NCI-H1092 treated with DMSO at 0.1 percent for 48 hours (cell line): ENCODE results near the gene ZNF407.
"Not testable (repeated sequence)": the region's sequence is repeated elsewhere in the genome, so short reads cannot be mapped to it uniquely, and the experiment has no call there.

Experiments
- DNase-seq: peaks from one replicate; lab custom pipeline; 2025; lab: John Stamatoyannopoulos, UW

Gene ZNF407

DNA sequence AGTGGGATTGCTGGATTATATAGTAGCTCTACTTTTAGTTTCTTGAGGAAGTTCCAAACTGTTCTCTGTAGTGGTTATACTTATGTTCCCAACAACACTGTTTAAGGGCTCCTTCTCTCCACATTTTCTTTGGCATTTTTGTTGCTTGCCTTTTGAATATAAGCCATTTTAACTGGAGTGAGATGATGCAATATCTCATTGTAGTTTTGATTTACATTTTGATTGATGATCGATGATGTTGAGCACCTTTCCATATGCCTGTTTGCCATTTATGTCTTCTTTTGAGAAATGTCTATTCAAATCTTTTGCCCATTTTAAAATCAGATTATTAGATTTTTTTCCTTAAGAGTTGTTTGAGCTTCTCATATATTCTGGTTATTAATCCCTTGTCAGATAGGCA is 368.0 kb downstream of the ZNF407 start:
- no peak for DNase-seq

DNA sequence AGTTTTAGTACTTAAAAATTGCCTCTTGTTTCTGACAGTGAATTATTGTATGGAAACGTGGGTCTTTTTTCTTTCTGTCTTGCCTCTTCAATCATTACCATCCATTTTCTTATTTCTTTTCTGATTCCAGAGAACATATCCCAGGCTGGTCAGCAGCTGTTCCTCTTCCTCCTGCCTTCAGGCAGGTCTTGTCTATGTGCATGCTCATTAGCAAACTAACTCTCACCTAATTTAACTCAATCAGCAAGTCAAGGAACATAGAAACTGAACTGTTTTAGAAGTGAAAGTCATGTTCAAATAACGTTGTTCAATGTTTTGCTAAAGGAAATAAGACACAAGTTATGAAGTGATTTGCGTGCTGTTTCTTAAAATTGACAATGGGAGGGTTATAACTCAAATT is 369.8 kb downstream of the ZNF407 start:
- no peak for DNase-seq

DNA sequence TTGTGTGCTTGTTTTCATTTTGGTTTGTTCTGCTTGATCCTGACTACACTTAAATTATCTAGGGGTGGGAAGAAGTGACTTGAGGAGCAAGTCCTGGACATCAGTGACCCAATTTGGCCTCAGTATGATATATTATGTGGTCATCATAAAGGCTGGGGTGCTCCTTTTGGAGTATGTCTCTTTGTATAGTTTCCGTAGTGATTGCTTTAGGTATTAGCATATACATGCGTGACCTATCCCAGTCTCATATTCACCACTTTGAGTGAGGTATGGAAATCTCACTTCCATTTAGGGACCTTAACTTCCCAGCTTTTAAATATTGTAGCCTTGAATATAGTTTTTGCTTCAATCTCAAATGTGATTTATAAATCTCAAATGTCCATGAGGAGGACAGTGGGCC is 370.3 kb downstream of the ZNF407 start:
- DNase-seq = no peak

DNA sequence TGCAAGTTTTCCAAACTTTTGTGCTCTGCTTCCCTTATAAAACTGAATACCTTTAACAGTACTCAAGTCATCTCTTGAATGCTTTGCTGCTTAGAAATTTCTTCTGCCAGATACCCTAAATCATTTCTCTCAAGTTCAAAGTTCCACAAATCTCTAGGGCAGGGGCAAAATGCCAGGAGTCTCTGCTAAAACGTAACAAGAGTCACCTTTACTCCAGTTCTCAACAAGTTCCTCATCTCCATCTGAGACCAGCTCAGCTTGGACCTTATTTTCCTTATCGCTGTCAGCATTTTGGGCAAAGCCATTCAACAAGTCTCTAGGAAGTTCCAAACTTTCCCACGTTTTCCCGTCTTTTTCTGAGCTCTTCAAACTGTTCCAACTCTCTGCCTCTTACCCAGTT is 373.7 kb downstream of the ZNF407 start:
- not testable (repeated sequence) for DNase-seq

DNA sequence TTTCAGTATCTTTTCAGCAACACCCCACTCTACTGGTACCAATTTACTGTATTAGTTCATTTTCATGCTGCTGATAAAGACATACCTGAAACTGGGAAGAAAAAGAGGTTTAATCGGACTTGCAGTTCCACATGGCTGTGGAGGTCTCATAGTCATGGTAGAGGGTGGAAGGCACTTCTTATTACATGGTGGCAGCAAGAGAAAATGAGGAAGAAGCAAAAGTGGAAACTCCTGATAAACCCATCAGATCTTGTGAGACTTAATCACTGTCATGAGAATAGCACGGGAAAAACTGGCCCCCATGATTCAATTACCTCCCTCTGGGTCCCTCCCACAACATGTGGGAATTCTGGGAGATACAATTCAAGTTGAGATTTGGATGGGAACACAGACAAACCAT is 374.1 kb downstream of the ZNF407 start:
- DNase-seq = not testable (repeated sequence)

DNA sequence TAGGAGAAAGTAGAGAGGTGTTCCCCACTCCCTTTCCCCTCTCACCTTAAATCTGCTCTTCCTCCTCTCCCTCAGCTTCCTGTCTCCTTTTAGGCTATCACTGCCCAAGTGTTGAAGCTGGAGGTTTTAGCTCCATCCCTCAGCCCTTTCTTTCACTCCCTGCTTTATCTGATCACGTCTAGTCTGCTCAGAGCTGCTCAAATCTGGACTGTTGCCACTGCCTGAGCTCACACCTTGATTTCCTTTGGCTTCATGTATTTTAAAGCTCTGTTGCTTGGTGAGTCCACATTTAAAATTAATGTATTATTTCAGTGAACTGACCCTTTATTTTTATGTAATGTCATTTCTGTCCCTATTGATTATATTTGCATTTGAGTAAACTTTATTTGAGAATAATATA is 374.7 kb downstream of the ZNF407 start:
- peak; percentile 68 for DNase-seq

DNA sequence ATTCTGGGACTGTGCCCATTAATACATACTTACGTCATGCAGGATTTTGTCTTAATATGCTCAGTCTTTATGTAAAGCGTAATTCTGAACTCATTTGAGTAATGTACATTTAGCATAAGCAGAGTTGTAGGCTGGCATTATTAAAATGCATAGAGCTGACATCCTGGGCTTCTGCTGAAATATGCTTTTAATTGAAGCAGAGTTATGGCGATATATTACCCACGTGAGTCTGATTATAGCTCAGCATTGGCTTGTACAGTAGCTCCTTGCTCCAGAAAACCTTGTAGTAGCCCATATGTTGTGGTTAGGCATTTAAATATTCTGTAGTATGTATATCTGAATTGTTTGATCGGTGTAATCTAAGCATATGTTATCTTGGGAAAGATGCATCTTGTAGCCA is 377.3 kb downstream of the ZNF407 start:
- DNase-seq = peak; percentile 38

DNA sequence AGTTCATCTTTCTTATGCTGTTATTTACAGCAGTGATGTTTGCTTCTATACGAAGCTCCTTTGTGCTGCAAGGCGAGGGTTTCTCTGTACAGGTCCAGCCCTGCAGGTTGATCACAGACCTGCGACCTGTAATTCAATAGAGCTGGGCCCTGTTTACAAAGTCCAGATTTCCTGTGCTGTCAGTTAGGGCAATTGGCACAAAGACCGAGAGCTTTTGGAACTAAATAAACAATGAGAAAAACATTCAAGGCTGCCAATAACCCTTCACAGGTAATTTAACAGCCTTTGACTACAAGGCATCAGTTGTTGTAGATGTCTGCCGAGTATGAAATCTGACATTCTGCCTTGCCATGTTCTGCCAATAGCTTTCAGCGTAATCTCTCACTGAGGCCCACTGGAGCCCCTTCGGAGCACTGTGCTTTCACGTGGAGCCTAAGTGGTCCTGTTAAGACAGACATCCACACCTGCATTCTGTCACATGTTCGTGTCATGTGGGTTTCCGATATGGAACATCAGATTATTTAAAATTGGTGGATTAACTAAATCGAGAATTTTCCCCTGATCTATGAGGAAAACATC is 378.8 kb downstream of the ZNF407 start:
- peak; percentile 100 for DNase-seq

DNA sequence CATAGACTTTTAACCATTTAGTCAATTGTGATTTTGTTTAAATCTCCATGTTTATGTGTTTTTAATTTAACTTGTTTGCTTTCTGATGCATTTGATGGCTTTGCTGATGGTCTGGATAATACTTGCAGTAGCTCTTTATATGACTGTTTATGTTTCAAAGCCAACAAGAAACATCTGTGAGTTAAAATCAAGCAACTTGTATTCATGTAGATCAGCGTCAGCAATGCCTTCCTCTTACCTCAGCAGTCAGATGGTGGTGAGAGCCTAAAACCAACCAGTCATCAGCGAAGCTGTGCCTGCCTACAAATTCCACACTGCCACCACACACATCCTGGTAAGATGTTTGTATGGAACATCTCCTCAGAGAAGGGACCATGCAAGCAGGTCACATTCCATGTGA is 379.4 kb downstream of the ZNF407 start:
- no peak for DNase-seq

DNA sequence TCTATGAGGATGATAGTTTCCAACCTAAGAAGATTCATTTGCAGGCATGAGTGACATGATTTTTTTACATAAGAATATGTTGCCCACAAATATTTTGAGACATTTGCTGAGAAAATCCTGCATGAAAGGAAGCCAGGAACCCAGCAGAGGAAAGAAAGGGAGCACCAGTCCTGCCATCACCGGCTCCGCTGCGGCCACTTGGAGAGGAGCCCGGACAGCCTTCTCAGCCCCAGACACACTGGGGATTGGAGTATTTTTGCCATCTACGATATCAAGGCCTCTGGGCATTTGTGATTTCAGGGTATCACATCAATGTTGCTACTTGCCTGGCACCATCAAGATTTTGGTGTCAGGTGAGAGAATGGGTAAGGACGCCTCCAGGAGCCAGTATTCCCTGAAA is 383.0 kb downstream of the ZNF407 start:
- no peak for DNase-seq

DNA sequence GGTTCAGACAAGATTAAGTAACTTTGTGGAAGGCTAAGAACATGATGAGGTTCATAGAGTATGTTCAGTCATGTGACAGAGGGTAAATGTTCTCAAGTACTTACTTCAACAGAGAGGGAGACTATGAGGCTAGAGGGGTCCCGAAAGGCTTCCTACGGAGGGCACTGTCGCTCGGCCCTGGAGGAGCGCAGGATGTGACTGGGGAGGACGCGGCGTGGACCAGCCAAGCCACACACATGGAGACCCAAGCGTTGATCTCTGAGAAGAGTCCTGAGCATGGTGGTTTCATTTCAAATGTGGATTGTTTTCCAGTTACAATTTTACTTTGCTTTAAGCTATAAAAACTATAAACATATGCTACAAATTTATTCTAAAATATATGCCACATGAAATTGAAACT is 383.8 kb downstream of the ZNF407 start:
- no peak for DNase-seq

DNA sequence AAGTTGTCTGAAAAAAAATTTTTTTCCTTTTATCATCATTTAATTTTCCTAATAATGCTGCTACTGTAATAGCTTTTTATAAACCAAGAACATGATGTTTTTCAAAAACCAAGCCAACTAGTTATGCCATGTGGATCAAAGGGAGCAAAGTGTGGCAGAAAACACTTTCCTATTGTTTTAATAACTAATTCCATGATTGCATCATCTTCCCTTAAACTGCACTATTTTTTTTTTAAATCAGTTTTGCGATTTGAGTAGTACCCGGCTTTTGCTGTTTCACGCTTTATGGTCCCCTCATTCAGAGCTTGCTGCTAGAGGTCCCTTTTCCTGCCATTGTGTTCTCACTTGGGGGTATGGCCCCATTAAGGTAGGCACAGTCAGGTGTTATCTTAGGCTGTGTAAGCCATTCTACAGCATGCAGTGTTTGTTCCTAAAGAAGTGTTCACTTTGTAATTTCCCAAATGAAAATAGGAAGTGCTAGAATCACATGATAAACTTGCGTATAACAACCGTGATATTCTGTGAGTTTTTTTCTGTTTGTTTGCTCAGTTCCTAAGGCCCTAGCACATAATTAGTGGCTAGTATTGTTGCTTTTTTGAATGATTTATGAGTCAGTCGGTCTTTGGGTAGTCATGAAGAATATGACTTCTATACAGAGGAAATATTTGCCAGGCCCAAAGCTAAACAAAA is 385.4 kb downstream of the ZNF407 start:
- DNase-seq = no peak

DNA sequence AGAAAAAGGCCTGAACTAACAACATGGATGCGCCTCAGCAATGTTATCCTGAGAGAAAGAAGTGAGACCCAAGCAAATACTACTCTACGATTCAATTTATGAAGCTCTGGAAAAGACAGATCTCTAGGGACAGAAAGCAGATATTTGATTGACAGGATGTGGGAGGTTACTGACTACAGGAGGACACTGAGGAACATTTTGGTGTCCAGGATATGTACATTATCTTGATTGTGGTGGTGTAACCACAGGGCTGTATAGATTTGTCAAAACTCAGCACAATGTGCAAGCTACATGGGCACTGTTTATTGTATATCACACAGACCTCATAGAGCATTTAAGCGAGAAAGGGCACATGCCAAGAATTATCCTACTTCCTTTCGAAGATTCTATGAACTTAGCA is 391.5 kb downstream of the ZNF407 start:
- no peak for DNase-seq

DNA sequence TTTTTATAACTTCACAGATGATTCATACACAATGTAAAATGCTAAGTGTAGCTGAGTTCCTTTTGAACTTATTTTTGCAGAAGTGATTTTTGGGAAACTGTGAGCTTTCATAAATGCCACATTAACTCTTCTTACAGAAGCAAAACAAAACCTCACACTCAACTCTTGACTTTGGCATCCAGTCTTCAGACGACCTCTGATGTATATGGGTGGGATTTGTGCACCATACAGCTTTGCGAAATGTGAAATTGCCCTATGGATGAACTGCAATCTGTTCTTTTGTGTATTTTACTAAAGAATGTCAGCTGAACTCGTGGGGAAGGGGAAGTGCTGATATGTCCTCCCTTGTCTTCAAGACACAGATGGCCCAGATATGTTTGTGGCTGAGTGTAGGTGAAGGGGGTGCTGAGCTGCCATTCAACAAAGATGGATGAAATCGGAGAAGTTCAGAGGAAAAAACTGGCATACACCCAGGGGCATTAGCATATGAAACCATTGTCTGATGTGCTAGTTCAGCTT is 393.0 kb downstream of the ZNF407 start:
- DNase-seq = peak; percentile 92

DNA sequence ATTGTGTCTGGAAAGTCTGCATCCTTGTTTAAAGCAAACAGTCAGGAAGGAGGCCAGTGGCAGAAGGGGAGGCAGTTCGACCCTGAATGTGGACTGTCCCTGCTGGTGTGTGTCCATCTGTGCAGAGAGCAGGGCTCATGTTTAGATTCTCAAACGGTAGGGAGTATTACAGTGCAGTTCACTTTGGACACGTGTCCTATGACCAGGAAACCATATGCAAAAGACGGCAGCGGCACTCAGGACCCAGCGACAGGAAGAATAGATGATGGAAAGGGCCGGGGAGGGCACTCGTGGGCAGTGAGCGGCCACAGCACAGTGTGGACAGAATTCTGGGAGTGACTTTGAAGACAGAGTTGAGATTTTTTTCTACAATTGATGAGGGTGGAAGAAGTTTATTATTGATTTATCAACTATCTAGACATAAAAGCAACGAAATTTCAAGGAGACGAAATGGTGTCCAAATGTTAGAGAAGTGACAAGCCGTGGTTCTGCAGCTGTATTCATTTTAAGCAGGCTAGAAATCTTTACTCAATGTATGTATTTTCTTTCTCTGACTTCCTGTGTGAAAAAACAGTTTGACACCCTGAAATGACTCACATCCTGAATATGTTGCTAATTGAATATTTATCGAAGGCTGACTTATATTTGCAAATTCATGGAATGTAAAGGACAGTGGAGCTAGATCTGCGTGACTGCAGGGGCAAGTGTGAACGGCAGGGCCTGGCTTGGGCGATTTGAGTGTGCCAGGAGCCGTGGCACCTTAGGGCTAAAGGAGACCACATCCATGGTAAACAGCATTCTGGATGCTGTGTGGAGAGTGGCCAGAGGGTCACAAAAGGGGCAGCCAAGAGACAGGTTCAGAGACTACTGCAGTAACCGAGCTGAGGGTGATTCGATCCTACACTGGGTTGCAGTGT is 397.1 kb downstream of the ZNF407 start:
- peak; percentile 92 for DNase-seq

DNA sequence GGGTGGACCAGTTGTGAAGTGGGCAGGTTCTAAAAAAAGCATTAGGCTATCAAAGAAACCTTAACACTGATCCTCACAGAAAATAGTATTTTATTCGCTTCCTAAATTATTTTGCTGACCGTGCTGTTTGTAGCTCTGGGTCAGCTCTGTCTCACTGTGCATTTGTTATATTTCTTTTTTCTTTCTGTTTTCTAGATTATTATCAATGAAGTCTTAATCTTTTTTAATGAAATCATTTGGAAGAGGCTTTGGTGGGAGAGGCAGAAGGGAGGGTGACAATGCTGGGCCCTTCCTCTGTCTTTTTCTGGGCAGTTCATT is 397.7 kb downstream of the ZNF407 start:
- DNase-seq = peak; percentile 91

DNA sequence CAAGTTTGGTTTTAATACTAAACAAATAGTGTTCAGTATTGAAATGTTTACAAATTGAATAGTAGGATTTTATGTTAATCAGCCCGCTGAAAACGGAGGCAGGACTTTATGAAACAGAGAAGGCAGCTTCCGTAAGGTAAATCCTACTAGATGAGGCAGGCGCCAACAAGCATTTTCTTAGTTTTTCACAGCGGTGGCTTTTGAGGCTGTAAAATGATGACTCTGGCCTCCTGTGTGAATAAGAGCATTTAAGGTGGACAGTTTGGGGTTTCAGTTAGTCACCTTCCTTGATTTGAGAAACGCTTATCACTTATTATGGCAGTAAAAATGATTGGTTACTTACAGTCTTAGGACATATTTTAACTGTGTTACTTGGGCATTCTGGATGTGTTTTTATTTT is 398.4 kb downstream of the ZNF407 start:
- peak; percentile 94 for DNase-seq

DNA sequence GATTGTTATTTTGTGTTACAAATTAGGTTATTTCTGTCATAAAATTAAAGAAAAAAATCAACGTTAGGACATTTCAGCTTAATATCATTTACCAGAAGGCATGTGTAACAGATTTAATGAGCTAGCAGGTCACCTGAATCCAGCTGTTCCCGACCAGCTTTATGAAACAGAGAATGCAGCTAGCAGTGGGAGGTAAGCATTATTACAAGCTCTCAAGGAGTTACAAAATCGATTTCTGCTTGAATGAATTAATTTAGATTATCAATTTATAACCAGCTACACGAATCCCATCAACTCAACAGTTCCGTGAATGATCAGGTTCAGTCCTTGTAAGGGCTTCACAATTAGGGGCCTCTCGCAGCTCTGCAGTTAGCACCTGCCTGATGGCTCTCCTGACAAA is 399.3 kb downstream of the ZNF407 start:
- peak; percentile 95 for DNase-seq

DNA sequence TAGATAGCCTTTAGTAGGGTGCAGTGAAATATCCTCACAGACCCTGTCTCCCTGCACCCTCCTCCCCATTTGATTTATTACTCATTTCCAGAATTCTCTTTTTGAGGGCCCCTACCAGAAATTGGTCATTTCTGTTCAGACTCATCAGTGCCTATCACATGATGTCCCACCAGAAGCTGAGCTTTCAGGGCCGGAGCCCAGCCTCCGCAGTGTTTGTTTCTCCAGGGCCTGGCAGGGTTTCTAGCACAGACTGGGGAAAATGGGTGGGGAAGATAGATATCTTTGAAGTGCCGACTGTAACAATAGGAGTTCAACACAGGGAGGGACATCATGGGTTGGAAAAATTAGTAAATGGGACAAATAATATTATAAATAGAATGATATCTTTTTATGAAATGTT is 403.2 kb downstream of the ZNF407 start:
- DNase-seq = no peak

DNA sequence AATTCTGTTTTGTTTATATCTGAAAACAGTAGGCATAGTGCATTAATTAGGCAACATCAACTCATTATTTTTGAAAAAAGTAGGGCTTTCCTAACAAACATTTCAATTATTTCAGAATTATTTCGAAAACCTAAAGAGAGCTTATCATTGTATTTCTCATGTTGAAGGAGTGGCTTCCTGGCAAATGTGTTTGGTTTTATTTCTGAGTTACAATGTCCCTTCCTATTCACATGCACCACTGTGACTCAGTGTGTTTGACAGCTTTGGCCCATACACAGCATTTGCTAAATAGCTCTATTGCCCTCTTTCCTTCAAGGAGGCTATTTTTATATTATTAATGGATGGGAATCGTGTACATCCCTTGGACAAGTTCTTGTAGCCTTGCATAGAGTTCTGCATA is 405.4 kb downstream of the ZNF407 start:
- no peak for DNase-seq

DNA sequence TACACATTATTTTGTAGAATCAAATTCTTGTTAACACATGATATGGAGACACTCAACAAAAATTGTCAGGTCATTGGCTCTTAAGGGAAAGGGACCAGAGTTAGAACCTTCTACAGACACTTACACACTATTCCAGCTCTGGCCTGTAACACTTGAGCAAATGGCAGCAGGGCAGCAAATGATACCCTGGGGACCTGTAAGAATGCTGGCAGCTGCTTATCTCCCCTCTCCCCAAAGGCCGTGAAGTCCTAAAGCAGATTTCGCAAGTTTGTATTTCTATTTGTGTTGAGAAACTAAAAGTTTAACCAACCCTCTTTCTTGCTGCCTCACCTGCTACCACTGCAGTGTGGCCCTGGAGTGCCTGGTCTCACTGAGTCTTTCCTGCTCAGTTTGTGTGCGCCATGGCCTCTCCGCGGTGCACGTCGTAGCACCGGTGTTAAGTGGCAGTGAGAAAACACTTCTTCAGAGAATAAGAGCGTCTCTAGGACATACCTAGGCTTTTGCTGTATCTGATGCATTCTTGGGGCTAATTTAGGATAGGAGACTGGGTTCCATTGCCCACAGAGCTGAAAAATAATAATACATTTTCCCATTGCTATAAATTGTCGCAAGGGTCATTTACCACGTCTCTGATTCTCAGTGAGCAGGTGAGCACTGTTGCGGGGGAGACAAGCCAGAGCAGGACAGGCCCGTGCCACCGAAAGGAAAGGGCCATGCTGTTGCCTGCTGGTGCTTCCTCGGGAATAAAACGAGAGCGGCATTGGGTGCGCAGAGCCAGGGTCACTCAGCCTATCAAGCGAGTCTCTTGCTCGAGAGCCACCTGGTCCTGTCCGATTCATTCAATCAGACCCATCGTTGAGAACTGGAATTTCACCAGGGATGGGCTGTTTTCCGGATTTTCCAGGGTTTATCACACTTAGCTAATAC is 406.4 kb downstream of the ZNF407 start:
- no peak for DNase-seq

DNA sequence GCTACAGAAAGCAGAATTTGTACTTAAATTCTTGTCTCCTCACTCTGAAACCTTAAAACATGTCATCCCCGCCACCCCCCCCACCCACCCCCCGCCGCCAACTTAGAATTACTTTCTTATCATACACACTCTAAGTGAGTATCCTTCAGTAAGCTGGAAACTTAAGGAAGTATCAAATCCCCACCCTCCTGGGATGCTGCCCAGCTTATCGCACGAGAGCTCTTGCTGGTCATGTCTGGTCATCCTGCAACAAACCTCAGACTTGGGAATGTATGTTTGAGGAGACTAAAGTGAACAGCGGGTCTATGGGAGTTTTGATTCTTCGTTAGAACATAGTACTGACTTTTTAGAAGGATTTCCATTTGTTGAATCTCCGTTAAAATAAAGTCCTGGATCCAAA is 408.0 kb downstream of the ZNF407 start:
- no peak for DNase-seq
